ENCODE data around the gene ZXDC. TPM values are rescaled to one million over a fixed set of nuclear protein-coding genes. Genes with fewer than 3 reads are reported as not detected.

ZXDC gene
- total and polyA plus RNA-seq, 8 donors = 30.1 to 40.8 (median 35.5) TPM

- Histone ChIP-seq H3K4me3 (no peak overlapping the region), H3K36me3 (no peaks in the 10 kb centered on the region), H3K9me3 (peaks cover 0 to 3% of the 10 kb centered on the region in 2 donors), H3K27ac (no peak overlapping the region), H3K4me1 (peaks cover 0 to 8% of the 10 kb centered on the region in 2 donors), H3K27me3 (peaks cover 10 to 43% of the 10 kb centered on the region in 2 donors)
- ATAC-seq (no peak), DNase-seq (peak in 1 of 4 donors; percentile 22)
- TF ChIP-seq, protein P1, sequence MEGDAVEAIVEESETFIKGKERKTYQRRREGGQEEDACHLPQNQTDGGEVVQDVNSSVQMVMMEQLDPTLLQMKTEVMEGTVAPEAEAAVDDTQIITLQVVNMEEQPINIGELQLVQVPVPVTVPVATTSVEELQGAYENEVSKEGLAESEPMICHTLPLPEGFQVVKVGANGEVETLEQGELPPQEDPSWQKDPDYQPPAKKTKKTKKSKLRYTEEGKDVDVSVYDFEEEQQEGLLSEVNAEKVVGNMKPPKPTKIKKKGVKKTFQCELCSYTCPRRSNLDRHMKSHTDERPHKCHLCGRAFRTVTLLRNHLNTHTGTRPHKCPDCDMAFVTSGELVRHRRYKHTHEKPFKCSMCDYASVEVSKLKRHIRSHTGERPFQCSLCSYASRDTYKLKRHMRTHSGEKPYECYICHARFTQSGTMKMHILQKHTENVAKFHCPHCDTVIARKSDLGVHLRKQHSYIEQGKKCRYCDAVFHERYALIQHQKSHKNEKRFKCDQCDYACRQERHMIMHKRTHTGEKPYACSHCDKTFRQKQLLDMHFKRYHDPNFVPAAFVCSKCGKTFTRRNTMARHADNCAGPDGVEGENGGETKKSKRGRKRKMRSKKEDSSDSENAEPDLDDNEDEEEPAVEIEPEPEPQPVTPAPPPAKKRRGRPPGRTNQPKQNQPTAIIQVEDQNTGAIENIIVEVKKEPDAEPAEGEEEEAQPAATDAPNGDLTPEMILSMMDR (IDR thresholded peaks at IDR 0.05) = no peak
- intact Hi-C loops (cut with DNase I) = no loop called here
These were observed 77.9 kb downstream of the ZXDC start for GRCh38 chr3:126397610-126398422.

GRCh38 chr3:126396536-126396935, 79.2 kb downstream of the ZXDC start:
- TF ChIP-seq, protein P1 (IDR thresholded peaks at IDR 0.05) = no peak
- peaks cover 10 to 47% of the 10 kb centered on the region in 2 donors for H3K27me3 ChIP-seq
- no peak overlapping the region for H3K27ac ChIP-seq
- intact Hi-C loops (cut with DNase I) = no loop called here
- peaks cover 0 to 3% of the 10 kb centered on the region in 2 donors for H3K9me3 ChIP-seq
- ATAC-seq = no peak
- peak in 1 of 4 donors; percentile 16 for DNase-seq
- H3K4me1 ChIP-seq = peaks cover 0 to 8% of the 10 kb centered on the region in 2 donors
- H3K36me3 ChIP-seq = no peaks in the 10 kb centered on the region
- H3K4me3 ChIP-seq = no peak overlapping the region

DNA sequence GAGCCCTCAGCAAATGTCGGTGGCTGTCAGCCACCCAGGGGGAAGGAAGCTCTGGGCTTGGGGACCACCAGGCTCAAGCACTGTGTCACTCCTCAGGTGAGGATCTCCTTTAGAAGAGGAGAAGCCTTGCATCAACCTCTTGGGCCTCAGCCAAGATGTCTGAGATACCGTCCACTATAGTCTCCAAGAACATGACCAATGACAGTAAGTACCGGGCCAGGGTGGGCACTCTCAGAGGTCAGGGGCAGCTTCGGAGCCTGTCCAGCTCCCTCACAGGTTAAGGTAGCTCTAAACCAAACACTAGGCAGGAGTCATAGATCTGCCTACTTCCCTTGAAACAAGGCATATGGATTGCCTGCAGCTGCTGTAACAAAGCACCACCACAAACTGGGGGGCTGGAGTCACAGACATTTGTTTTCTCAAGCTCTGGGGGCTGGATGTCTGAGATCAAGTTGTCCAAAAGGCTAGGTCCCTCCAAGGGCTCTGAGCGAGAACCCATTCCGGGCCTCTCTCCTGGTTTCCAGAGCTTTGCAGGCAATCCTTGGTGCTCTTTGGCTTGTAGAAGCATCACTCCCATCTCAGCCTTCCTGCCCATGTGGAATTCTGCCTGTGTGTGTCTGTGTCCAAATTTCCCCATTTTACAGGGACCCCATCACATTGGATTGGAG, 79.7 kb downstream of the ZXDC start:
- intact Hi-C loops (cut with DNase I) = no loop called here
- Histone ChIP-seq H3K27me3 (peaks cover 10 to 46% of the 10 kb centered on the region in 2 donors), H3K9me3 (peaks cover 0 to 3% of the 10 kb centered on the region in 2 donors), H3K36me3 (no peaks in the 10 kb centered on the region), H3K4me1 (peaks cover 0 to 8% of the 10 kb centered on the region in 2 donors), H3K27ac (no peak overlapping the region), H3K4me3 (no peak overlapping the region)
- TF ChIP-seq, protein P1 (IDR thresholded peaks at IDR 0.05) = no peak
- DNase-seq = peak in 1 of 4 donors; percentile 25
- ATAC-seq = no peak

- peak overlapping the region in 1 of 2 donors; percentile 11 for H3K4me3 ChIP-seq
- peaks cover 0 to 3% of the 10 kb centered on the region in 2 donors for H3K9me3 ChIP-seq
- H3K36me3 ChIP-seq = no peaks in the 10 kb centered on the region
- ATAC-seq (peak; percentile 12), DNase-seq (peak in 1 of 4 donors; percentile 29)
- TF ChIP-seq, protein P1 (IDR thresholded peaks at IDR 0.05) = no peak
- H3K4me1 ChIP-seq = peaks cover 0 to 8% of the 10 kb centered on the region in 2 donors
- intact Hi-C loops (cut with DNase I) = loop anchor here in 1 of 2 donors (5.0 kb wide), 2 partner anchors 138 to 263 kb away; no protein-coding TSS in a partner anchor
- peaks cover 10 to 55% of the 10 kb centered on the region in 2 donors for H3K27me3 ChIP-seq
- no peak overlapping the region for H3K27ac ChIP-seq
These were observed 80.7 kb downstream of the ZXDC start for GRCh38 chr3:126394977-126395321.
